Natural killer cell (primary cell): ENCODE data around the gene TGM1. TPM values are rescaled to one million over a fixed set of nuclear protein-coding genes. Genes with fewer than 3 reads are reported as not detected.

Experiments
- ATAC-seq, 3 donors: fragments of 150-1000 bp in 2 of 3; fragments of 200-7000 bp in 1 of 3; cut with Tn5 transposase; 1 replicate in 1 of 3; 2 replicates in 2 of 3; pipeline ENCODE4 v1.10.0; 2021; ENCODE audit warnings: mild to moderate bottlenecking in 2 of 3, moderate library complexity in 2 of 3
- DNase-seq, 2 donors: peaks; one replicate each; pipeline versions ENCODE4 v3.0.0 to v3.0.0-alpha.2; 2013 to 2021; ENCODE audit warnings: mixed read lengths in 1 of 2
- H3K27ac ChIP-seq: one replicate; pipeline ENCODE4 v1.5.1; 2013; ENCODE audit warnings: mild to moderate bottlenecking, low read length
- H3K27me3 ChIP-seq: one replicate; pipeline ENCODE4 v1.6.1; 2013; ENCODE audit warnings: low read length; ENCODE audit not compliant: control insufficient read depth, insufficient read depth
- H3K36me3 ChIP-seq: one replicate; pipeline ENCODE4 v1.6.1; 2013; ENCODE audit warnings: low read length; ENCODE audit not compliant: control insufficient read depth, insufficient read depth
- H3K4me1 ChIP-seq: one replicate; pipeline ENCODE4 v1.6.1; 2013; ENCODE audit warnings: low read length; ENCODE audit not compliant: control insufficient read depth, insufficient read depth
- H3K4me3 ChIP-seq: one replicate; pipeline ENCODE4 v1.5.1; 2013; ENCODE audit warnings: low read length
- H3K9me3 ChIP-seq: one replicate; pipeline ENCODE4 v1.6.1; 2013; ENCODE audit warnings: low read length; ENCODE audit not compliant: control insufficient read depth, insufficient read depth
- H3K27ac Mint-ChIP-seq, 2 donors: one replicate each; pipeline ENCODE4 v1.8.0; 2022; ENCODE audit warnings: mild to moderate bottlenecking in 2 of 2, mixed read lengths in 2 of 2, moderate library complexity in 1 of 2
- H3K27me3 Mint-ChIP-seq, 2 donors: one replicate each; pipeline ENCODE4 v1.8.0; 2022; ENCODE audit warnings: low read depth in 2 of 2, mixed read lengths in 2 of 2
- H3K36me3 Mint-ChIP-seq: one replicate; pipeline ENCODE4 v1.8.0; 2022; ENCODE audit warnings: mixed read lengths
- H3K4me1 Mint-ChIP-seq, 2 donors: one replicate each; pipeline ENCODE4 v1.8.0; 2022; ENCODE audit warnings: mixed read lengths in 2 of 2
- H3K4me3 Mint-ChIP-seq: one replicate; pipeline ENCODE4 v1.8.0; 2022; ENCODE audit warnings: mild to moderate bottlenecking, moderate library complexity, mixed read lengths
- H3K9me3 Mint-ChIP-seq, 2 donors: one replicate each; pipeline ENCODE4 v1.8.0; 2022; ENCODE audit warnings: mixed read lengths in 2 of 2
- CTCF ChIP-seq: fragments of 200-600 bp; IDR thresholded peaks from one replicate; pipeline ENCODE4 v1.8.0; 2022; ENCODE audit warnings: antibody characterized with exemption
- WGBS: methylation state at CpG from one replicate; pipeline ENCODE4 v1.1.7; 2013; ENCODE audit warnings: missing lambda C conversion rate; ENCODE audit not compliant: insufficient coverage; 5-methylcytosine and 5-hydroxymethylcytosine counted together
- intact Hi-C: fragments of 100-400 bp; cut with micrococcal nuclease; formaldehyde crosslinking; loops from one replicate; pipeline ENCODE4 v1.14.2; 2022
- total RNA-seq, 4 donors: library from RNA; stranded (reverse); fragments of 120-200 nt in 1 of 4; gene quantifications; one replicate each; pipeline versions ENCODE4 v1.2.3 to v1.2.4, GENCODE V29; 2013 to 2022

TGM1 gene
- total RNA-seq, 3 donors from 2014 or later (not counting 1 experiment from before 2014, with no cell fraction given), result 1.7 to 4.9 (median 4.7) TPM

GRCh38 chr14:24300326-24300980 is 37.5 kb upstream of the TGM1 start:
- Histone ChIP-seq H3K27ac (peak overlapping the region; percentile 61), H3K27me3 (no peaks in the 10 kb centered on the region), H3K4me1 (peaks cover 25% of the 10 kb centered on the region), H3K9me3 (no peaks in the 10 kb centered on the region), H3K36me3 (peaks cover 54% of the 10 kb centered on the region), H3K4me3 (peak overlapping the region; percentile 51)
- Mint-ChIP-seq H3K27ac (peak overlapping the region; percentile 91 to 92), H3K4me3 (peak overlapping the region; percentile 91), H3K4me1 (peaks cover 42 to 55% of the 10 kb centered on the region in 2 donors), H3K9me3 (no peaks in the 10 kb centered on the region), H3K27me3 (no peaks in the 10 kb centered on the region), H3K36me3 (peaks cover 14% of the 10 kb centered on the region)
- intact Hi-C loops, result loop anchor here (1.0 kb wide), 1 partner anchor 10 kb away; the partner anchor contains the start of gene LTB4R2
- no peak for DNase-seq
- TF ChIP-seq CTCF, result no peak
- 43% methylated on average over 16 of the region's 16 CpGs for WGBS
- ATAC-seq, result no peak

- intact Hi-C loops, result loop anchor here (1.0 to 2.0 kb wide), 5 partner anchors 11 to 184 kb away; partner anchors contain the start of genes IPO4, LTB4R2 and RABGGTA
- peak; percentile 79 to 89 (median 82) for ATAC-seq
These were observed 36.5 kb upstream of the TGM1 start, which contains the start of the genes DHRS1 and NOP9 for GRCh38 chr14:24299255-24300191. Gene DHRS1, minus strand, starts transcription at chr14:24299780. Its CDS starts 674 bp downstream, at chr14:24299106. Gene NOP9, plus strand, starts transcription at chr14:24299850. Its CDS starts 105 bp downstream, at chr14:24299955.

GRCh38 chr14:24298892-24299254 is 35.9 kb upstream of the TGM1 start:
- ATAC-seq (peak in 1 of 3 donors; percentile 2), DNase-seq (peak in 1 of 2 donors; percentile 23)
- Mint-ChIP-seq H3K9me3 (no peaks in the 10 kb centered on the region), H3K36me3 (peaks cover 5% of the 10 kb centered on the region), H3K27me3 (no peaks in the 10 kb centered on the region), H3K27ac (peak overlapping the region; percentile 91 to 92), H3K4me1 (peaks cover 42 to 55% of the 10 kb centered on the region in 2 donors), H3K4me3 (peak overlapping the region; percentile 91)
- no peak for TF ChIP-seq CTCF
- 56% methylated on average over 7 of the region's 7 CpGs for WGBS
- Histone ChIP-seq H3K4me1 (peaks cover 25% of the 10 kb centered on the region), H3K27me3 (no peaks in the 10 kb centered on the region), H3K36me3 (peaks cover 39% of the 10 kb centered on the region), H3K9me3 (no peaks in the 10 kb centered on the region), H3K27ac (peak overlapping the region; percentile 61), H3K4me3 (peak overlapping the region; percentile 51)
- intact Hi-C loops, result loop anchor here (1.0 to 2.0 kb wide), 4 partner anchors 28 to 184 kb away; partner anchors contain the start of genes IPO4 and RABGGTA

More at GRCh38 chr14:24299255-24300191, 36.5 kb upstream of the TGM1 start, which contains the start of the genes DHRS1 and NOP9:
- H3K27me3 ChIP-seq, result no peaks in the 10 kb centered on the region
- H3K4me1 ChIP-seq, result peaks cover 25% of the 10 kb centered on the region
- peak within 1 kb of the TSS; percentile 61 for H3K27ac ChIP-seq
- no peak for TF ChIP-seq CTCF
- peak within 1 kb of the TSS; percentile 91 to 92 for H3K27ac Mint-ChIP-seq
- no peaks in the 10 kb centered on the region for H3K9me3 Mint-ChIP-seq
- WGBS, result under 1% methylated on average over 75 of the region's 75 CpGs
- H3K9me3 ChIP-seq, result no peaks in the 10 kb centered on the region
- H3K4me1 Mint-ChIP-seq, result peaks cover 42 to 55% of the 10 kb centered on the region in 2 donors
- H3K36me3 ChIP-seq, result peaks cover 45% of the 10 kb centered on the region
- peak within 1 kb of the TSS; percentile 91 for H3K4me3 Mint-ChIP-seq
- peak within 1 kb of the TSS; percentile 51 for H3K4me3 ChIP-seq
- H3K36me3 Mint-ChIP-seq, result peaks cover 5% of the 10 kb centered on the region
- peak; percentile 95 to 96 for DNase-seq
- no peaks in the 10 kb centered on the region for H3K27me3 Mint-ChIP-seq
